Stimulated activated CD4-positive, alpha-beta T cell treated with anti-CD3 and anti-CD28 coated beads, Interleukin-2, amount 100 ng/mL, for 24 hours (primary cell): ENCODE data around the gene HDDC2.

Experiments used
- DNase-seq, 2 donors: peaks; one replicate each; pipeline ENCODE4 v3.0.0-alpha.2; 2020

The HDDC2 gene

DNA sequence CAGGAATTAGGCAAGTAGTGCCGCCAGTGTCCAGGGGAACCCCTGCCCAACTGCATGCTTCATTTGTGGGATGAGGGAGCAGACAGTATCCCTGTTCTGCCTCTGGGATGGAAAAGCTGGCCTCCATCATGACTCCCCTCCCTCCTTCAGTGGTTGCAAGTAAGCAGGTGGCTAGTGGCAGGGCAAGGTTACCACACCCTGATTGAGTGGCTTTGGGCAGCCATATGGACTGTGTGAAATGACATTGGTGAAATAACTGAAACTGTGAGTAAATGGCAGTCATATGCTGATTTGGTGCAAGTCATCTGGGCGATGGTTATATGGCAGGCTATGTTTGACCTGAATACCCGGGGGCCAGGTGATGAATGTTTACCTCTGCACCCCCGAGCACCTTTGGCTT, 33.0 kb downstream of the HDDC2 start:
- DNase-seq: no peak

DNA sequence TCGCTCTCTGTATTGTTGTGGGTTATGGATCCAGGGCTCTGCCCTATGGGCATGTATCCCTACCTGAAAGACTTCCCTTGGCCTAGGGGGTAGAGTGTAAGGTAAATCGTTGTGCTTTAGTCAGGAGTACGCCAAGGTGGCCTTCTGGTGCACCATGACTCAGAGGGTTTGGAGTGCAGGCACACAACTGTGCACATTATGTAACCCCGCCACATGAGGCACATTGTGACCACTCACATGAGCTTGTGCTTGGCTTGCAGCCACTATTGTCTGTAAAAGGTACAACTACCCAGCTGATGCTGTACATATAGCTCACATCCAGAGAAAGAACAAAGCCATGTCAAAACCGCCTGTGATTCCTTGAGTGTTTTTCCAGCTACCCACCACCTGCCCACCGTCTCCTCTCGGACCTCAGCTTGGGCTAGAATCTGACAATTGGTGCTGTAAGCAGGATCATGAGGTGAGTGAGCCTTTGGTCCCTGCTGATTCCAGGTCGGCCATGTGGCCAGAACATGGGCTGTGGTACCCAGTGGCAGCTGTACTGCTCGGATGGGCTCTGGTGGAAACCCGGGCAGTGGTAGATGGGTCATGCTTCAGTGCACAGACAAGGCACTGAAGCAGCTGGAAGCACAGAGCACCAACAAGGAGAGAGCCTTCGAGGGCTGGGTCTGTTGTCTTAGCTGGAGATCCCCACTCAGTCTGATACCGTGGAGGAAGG, 33.8 kb downstream of the HDDC2 start:
- no peak for DNase-seq

DNA sequence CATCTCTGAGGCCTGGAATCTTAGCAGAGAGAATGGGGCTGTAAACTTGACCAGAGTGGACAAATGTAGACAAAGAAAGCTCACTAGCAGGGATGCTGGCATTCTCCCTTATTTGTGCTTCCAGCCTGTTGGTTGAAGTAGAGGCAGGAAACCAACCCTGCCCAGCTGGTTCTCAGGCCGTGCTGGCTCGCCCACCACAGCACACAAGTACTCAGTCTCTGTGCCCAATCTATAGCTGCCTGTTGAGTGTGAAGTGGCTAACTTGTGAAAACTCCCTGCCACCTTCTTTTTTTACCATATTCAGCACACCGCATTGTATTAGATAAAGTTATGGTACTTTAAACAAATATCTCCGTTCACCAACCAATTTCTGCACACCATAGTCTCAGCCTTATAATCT, 37.3 kb downstream of the HDDC2 start:
- no peak for DNase-seq

GRCh38 chr6:125262016-125263013, 39.5 kb downstream of the HDDC2 start:
- no peak for DNase-seq

DNA sequence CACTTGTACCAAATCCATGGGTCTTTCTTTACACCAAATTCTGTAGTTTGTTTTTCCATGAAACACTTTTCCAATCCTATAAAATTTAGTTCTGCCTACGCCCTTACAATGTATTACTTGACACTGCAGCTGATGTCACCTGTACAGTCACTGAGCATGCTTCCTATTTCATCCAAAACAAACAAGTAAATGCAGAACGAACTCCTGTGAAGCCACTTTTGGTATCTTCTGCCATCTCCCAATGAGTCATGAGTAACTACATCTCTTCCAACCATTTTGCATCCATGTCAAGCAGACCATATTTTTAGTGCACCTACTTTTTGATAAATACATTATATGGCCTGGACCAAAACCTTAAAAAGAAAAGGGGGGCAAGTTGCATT, 42.4 kb downstream of the HDDC2 start:
- DNase-seq: no peak

- no peak for DNase-seq
Measured at GRCh38 chr6:125258651-125259353, 43.0 kb downstream of the HDDC2 start.

GRCh38 chr6:125257351-125257750, 44.4 kb downstream of the HDDC2 start:
- DNase-seq: no peak

GRCh38 chr6:125255201-125255600, 46.6 kb downstream of the HDDC2 start:
- DNase-seq: no peak

DNA sequence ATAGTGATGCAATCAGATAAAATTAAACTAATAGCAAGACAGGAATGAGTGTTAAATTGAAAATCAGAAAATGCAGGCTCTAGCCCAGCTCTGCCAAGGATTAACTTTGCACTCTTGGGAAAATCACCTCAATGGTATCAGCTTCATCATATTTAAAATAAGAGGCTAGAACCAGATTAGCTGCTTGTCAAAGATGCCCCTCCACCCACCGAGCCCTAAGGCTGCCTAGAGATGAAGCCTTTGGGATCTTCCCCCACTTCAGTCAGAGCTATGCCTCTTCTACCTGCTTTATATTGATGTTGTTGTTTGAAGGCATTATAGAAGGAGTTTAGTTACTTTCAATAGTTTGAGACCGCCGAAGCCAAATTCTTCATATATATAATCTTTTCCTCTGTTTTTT, 47.4 kb downstream of the HDDC2 start:
- DNase-seq: no peak

GRCh38 chr6:125253881-125254280, 47.9 kb downstream of the HDDC2 start:
- DNase-seq: no peak

GRCh38 chr6:125252891-125253290, 48.9 kb downstream of the HDDC2 start:
- DNase-seq: no peak

GRCh38 chr6:125251516-125252220, 50.1 kb downstream of the HDDC2 start:
- DNase-seq: no peak

GRCh38 chr6:125250511-125250910, 51.3 kb downstream of the HDDC2 start:
- no peak for DNase-seq

DNA sequence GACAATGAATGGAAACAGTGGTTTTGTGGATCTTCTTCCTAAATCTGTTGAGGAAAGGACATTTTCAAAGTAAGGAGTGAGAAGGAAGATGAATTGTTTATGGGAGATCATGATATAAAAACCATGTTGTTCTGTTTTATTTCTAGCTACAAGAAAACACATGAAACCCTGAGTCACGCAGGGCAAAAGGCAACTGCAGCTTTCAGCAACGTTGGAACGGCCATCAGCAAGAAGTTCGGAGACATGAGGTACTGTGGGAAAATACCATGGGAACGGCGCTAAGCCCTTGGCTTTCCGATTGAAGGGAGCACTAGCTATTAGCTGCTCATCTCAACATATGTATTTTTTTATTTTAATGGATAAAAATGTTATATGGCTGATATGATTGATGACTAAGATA, 53.6 kb downstream of the HDDC2 start:
- no peak for DNase-seq

DNA sequence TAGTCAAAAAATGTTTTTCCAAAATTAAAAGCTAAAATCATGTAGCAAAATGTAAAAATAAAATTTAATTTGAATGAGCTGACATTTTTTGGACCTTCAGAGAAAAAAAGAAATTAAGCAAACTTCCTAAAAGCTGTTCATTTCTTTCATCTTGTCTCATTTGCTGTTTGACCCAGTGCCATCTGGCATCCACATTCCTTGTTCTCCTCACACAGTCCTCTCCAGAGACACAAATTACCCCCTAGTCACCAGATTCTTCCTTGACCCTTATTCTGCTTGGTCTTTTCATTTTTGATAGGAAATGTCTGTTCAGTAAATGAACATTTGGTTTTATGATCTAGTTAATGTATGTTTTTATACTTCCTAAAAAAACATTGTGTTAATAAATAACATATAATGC, 55.2 kb downstream of the HDDC2 start:
- DNase-seq: no peak

GRCh38 chr6:125245523-125246264, 56.1 kb downstream of the HDDC2 start:
- DNase-seq: no peak

DNA sequence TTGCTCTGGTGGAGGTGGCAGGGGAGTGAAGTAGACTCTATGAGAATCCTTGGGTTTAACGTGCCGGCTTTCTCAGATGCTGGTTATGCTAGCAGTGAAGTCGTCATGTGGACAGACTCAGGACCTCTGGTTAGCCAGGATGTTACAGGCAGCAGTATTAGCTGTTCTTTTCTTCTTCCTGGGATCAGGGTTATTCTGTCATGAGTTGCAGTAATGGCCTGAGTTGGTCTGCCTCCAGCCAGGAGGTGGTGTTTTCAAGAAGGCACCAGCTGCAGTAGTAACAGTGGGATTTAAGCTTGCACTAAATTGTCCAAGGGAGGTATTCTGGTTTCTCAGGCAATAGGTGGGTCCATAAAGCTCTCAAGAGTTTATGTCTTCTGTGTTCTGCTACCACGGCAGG, 56.7 kb downstream of the HDDC2 start:
- DNase-seq: no peak

DNA sequence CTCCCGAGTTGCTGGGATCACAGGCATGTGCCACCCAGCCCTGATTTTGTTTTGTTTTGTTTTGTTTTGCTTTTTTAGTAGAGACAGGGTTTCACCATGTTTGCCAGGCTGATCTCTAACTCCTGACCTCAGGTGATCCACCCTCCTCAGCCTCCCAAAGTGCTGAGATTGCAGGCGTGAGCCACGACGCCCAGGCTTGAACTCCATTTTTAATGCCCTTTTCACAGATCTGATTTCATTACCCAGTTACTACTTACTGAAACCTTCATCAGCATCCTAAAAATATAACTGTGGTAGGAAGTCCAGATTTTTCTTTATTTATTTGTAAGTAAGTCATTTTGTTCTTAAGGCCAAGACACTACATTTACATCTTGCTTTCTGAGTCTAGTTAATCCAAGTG, 64.0 kb downstream of the HDDC2 start:
- DNase-seq: no peak

DNA sequence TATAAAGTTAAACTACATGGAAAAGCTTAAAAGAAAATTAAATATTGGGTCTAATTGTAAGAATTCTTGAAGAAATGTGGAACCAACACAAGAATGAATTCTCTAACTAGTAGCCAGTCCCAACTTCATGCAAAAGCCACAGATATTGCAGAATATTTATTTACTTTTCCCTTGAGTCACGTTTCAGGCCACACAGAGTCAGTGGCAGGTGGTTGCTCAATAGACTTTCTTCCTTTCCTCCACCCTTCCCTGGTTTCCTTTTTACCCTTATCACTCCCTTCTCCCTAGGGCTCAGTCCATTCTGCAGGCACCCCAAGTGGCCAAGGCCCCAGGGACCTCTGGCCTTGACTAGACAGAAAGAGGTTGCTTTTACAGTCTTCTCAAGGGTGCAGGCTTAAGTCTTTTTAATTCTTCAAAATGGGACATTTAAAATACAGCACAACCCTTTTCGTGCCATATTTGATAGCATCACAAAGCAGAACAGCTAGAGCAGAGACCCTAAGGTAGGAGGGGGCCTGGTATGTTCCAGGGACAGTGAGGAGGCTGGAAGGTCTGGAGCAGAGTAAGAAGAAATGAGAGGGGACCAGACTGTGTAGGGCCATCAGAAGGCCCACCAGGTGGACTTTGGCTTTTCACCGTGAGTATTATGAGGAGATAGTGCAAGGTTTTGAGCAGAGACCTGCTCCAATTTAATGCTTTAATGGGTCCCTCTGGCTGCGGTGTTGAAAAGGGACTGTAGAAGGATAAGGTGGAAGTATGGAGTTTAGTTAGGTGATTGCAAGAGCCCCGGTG, 65.0 kb downstream of the HDDC2 start:
- no peak for DNase-seq

- DNase-seq: no peak
Measured at GRCh38 chr6:125233202-125233601, 68.6 kb downstream of the HDDC2 start.

GRCh38 chr6:125232466-125232865, 69.3 kb downstream of the HDDC2 start:
- DNase-seq: no peak
